Skin epidermis (tissue), 12 donors: ENCODE data around the gene GRIA3.
"Not testable (repeated sequence)": the region's sequence is repeated elsewhere in the genome, so short reads cannot be mapped to it uniquely, and the experiment has no call there.

Experiments
- H3K27ac ChIP-seq, 21 experiments: fragments of 200-600 bp; sonication (generic) in 11 of 21; one replicate each; pipeline ENCODE4 v1.5.0; 2020; ENCODE audit warnings: mild to moderate bottlenecking in 3 of 21, inconsistent platforms in 2 of 21, moderate library complexity in 2 of 21
- H3K4me3 ChIP-seq, 7 experiments: fragments of 200-600 bp; sonication (generic) in 2 of 7; one replicate each; pipeline ENCODE4 v1.5.0; 2020; ENCODE audit warnings: inconsistent platforms in 2 of 7, mild to moderate bottlenecking in 2 of 7, moderate library complexity in 1 of 7

Gene GRIA3

GRCh38 chrX:123432361-123433150 is 248.5 kb downstream of the GRIA3 start:
- Histone ChIP-seq H3K27ac (peak overlapping the region in 3 of 21 experiments; percentile 19 to 26 (median 21)), H3K4me3 (no peak overlapping the region)

- H3K27ac ChIP-seq = no peak overlapping the region
These were observed 252.5 kb downstream of the GRIA3 start for GRCh38 chrX:123436512-123437136.

GRCh38 chrX:123439926-123440325 is 255.8 kb downstream of the GRIA3 start:
- not testable (repeated sequence) for H3K4me3 ChIP-seq, H3K27ac ChIP-seq

More at GRCh38 chrX:123436512-123437136, 252.5 kb downstream of the GRIA3 start:
- no peak overlapping the region for H3K4me3 ChIP-seq

- Histone ChIP-seq H3K27ac (no peak overlapping the region), H3K4me3 (no peak overlapping the region)
These were observed 258.7 kb downstream of the GRIA3 start for GRCh38 chrX:123442764-123443163.

- H3K4me3 ChIP-seq = no peak overlapping the region
- H3K27ac ChIP-seq = no peak overlapping the region
These were observed 263.4 kb downstream of the GRIA3 start for GRCh38 chrX:123447506-123447905.

GRCh38 chrX:123449335-123449734 is 265.3 kb downstream of the GRIA3 start:
- Histone ChIP-seq H3K27ac (no peak overlapping the region), H3K4me3 (no peak overlapping the region)

GRCh38 chrX:123450222-123450621 is 266.1 kb downstream of the GRIA3 start:
- Histone ChIP-seq H3K27ac (no peak overlapping the region), H3K4me3 (no peak overlapping the region)

- Histone ChIP-seq H3K27ac (no peak overlapping the region), H3K4me3 (no peak overlapping the region)
These were observed 270.8 kb downstream of the GRIA3 start for GRCh38 chrX:123454712-123455431.

GRCh38 chrX:123455693-123456092 is 271.6 kb downstream of the GRIA3 start:
- H3K27ac ChIP-seq = no peak overlapping the region

GRCh38 chrX:123464709-123465108 is 280.6 kb downstream of the GRIA3 start:
- no peak overlapping the region for H3K27ac ChIP-seq
- no peak overlapping the region for H3K4me3 ChIP-seq

More at GRCh38 chrX:123455693-123456092, 271.6 kb downstream of the GRIA3 start:
- H3K4me3 ChIP-seq = no peak overlapping the region

- Histone ChIP-seq H3K4me3 (no peak overlapping the region), H3K27ac (no peak overlapping the region)
These were observed 284.4 kb downstream of the GRIA3 start for GRCh38 chrX:123468481-123468880.

GRCh38 chrX:123475068-123475724 is 291.1 kb downstream of the GRIA3 start:
- no peak overlapping the region for H3K27ac ChIP-seq

GRCh38 chrX:123476611-123477219 is 292.6 kb downstream of the GRIA3 start:
- H3K27ac ChIP-seq = no peak overlapping the region
- H3K4me3 ChIP-seq = no peak overlapping the region

More at GRCh38 chrX:123475068-123475724, 291.1 kb downstream of the GRIA3 start:
- H3K4me3 ChIP-seq = no peak overlapping the region

GRCh38 chrX:123477673-123478072 is 293.6 kb downstream of the GRIA3 start:
- H3K27ac ChIP-seq = no peak overlapping the region
- no peak overlapping the region for H3K4me3 ChIP-seq

- no peak overlapping the region for H3K27ac ChIP-seq
- H3K4me3 ChIP-seq = no peak overlapping the region
These were observed 298.1 kb downstream of the GRIA3 start for GRCh38 chrX:123481913-123482851.

GRCh38 chrX:123486297-123486696 is 302.2 kb downstream of the GRIA3 start:
- H3K27ac ChIP-seq = no peak overlapping the region

GRCh38 chrX:123487236-123487635 is 303.2 kb downstream of the GRIA3 start:
- H3K4me3 ChIP-seq = no peak overlapping the region
- no peak overlapping the region for H3K27ac ChIP-seq

More at GRCh38 chrX:123486297-123486696, 302.2 kb downstream of the GRIA3 start:
- H3K4me3 ChIP-seq = no peak overlapping the region

GRCh38 chrX:123487669-123488068 is 303.6 kb downstream of the GRIA3 start:
- Histone ChIP-seq H3K4me3 (no peak overlapping the region), H3K27ac (no peak overlapping the region)
